GM04503 (cell line): Measurements from ENCODE around the gene PHYH.
"Not testable (repeated sequence)": the region's sequence is repeated elsewhere in the genome, so short reads cannot be mapped to it uniquely, and the experiment has no call there.

Experiments used
- DNase-seq: peaks from one replicate; pipeline ENCODE4 v3.0.0-alpha.2; 2012; ENCODE audit warnings: low read depth

PHYH gene

GRCh38 chr10:13271552-13272163 is 28.2 kb downstream of the PHYH start:
- DNase-seq = no peak

GRCh38 chr10:13270877-13271551 is 28.9 kb downstream of the PHYH start:
- DNase-seq = peak; percentile 21

- DNase-seq = no peak
Observed at GRCh38 chr10:13268841-13269240, 31.0 kb downstream of the PHYH start.

GRCh38 chr10:13268310-13268709 is 31.6 kb downstream of the PHYH start:
- no peak for DNase-seq

GRCh38 chr10:13263591-13263990 is 36.3 kb downstream of the PHYH start:
- DNase-seq = no peak

- DNase-seq = no peak
Observed at GRCh38 chr10:13262433-13262832, 37.4 kb downstream of the PHYH start.

GRCh38 chr10:13257621-13258140 is 42.2 kb downstream of the PHYH start:
- DNase-seq = no peak

- no peak for DNase-seq
Observed at GRCh38 chr10:13256627-13257026, 43.2 kb downstream of the PHYH start.

GRCh38 chr10:13253726-13254125 is 46.1 kb downstream of the PHYH start:
- no peak for DNase-seq

- DNase-seq = no peak
Observed at GRCh38 chr10:13247784-13248183, 52.1 kb downstream of the PHYH start.

GRCh38 chr10:13247246-13247645 is 52.6 kb downstream of the PHYH start:
- no peak for DNase-seq

GRCh38 chr10:13242260-13242659 is 57.6 kb downstream of the PHYH start:
- not testable (repeated sequence) for DNase-seq

- no peak for DNase-seq
Observed at GRCh38 chr10:13241613-13242012, 58.3 kb downstream of the PHYH start.

GRCh38 chr10:13239923-13240322 is 59.9 kb downstream of the PHYH start:
- no peak for DNase-seq

GRCh38 chr10:13238271-13239077 is 61.4 kb downstream of the PHYH start:
- no peak for DNase-seq

- DNase-seq = no peak
Observed at GRCh38 chr10:13236638-13237037, 63.2 kb downstream of the PHYH start.

GRCh38 chr10:13234736-13235135 is 65.1 kb downstream of the PHYH start:
- DNase-seq = not testable (repeated sequence)

- DNase-seq = no peak
Observed at GRCh38 chr10:13234172-13234571, 65.7 kb downstream of the PHYH start, which contains the start of gene UCMA. Gene UCMA (minus strand): TSS chr10:13234374. CDS start chr10:13234258, 116 bp downstream.

GRCh38 chr10:13233358-13233757 is 66.5 kb downstream of the PHYH start:
- no peak for DNase-seq

GRCh38 chr10:13231808-13232207 is 68.1 kb downstream of the PHYH start:
- DNase-seq = no peak

GRCh38 chr10:13231190-13231589 is 68.7 kb downstream of the PHYH start:
- no peak for DNase-seq
